ENCODE results near the gene PSME3IP1. TPM values are rescaled to one million over a fixed set of nuclear protein-coding genes. Genes with fewer than 3 reads are reported as not detected.

Gene PSME3IP1
- total RNA-seq, 3 donors from 2014 or later (not counting 1 experiment from before 2014, with no cell fraction given), result 129 to 148 (median 133) TPM

DNA sequence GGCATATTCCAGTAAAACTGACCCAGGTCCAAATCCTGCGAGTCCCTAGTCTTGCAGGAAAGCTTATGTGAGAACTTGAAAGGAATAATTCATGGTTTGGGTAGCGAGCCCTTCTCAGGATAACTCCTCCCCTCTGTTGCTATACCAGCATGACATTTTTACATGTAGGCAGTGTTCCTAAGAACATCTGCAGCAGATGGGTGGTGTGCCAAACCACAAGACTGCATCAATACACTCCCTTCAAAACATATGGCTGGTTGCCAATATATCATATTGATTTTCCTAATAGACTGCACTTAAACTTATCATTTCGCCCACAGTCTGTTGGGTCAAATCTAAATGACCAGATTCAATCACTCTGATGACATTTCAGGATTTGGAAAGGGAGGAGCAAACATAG lies 19.9 kb downstream of the PSME3IP1 start:
- Histone ChIP-seq H3K36me3 (ENCODE audit: control insufficient read depth, insufficient read depth, low read length) (peaks cover 70% of the 10 kb centered on the region), H3K4me1 (ENCODE audit: control insufficient read depth, insufficient read depth, low read length) (peaks cover 2% of the 10 kb centered on the region), H3K9me3 (ENCODE audit: control insufficient read depth, insufficient read depth, low read length) (no peaks in the 10 kb centered on the region), H3K4me3 (ENCODE audit: low read length) (no peak overlapping the region), H3K27ac (ENCODE audit: low read length) (no peak overlapping the region), H3K27me3 (ENCODE audit: control insufficient read depth, insufficient read depth, low read length) (no peaks in the 10 kb centered on the region)
- Mint-ChIP-seq H3K27ac (no peak overlapping the region), H3K36me3 (peaks cover 24% of the 10 kb centered on the region), H3K4me3 (no peak overlapping the region), H3K9me3 (no peaks in the 10 kb centered on the region), H3K27me3 (ENCODE audit: low read depth in 2 of 2) (no peaks in the 10 kb centered on the region), H3K4me1 (peaks cover 0 to 5% of the 10 kb centered on the region in 2 donors)
- intact Hi-C loops (cut with micrococcal nuclease), result loop anchor here (5.0 kb wide), 1 partner anchor 304 kb away; no protein-coding TSS in a partner anchor
- 95% methylated on average over 3 of the region's 3 CpGs for WGBS (ENCODE audit: insufficient coverage)
- ATAC-seq, result no peak
- TF ChIP-seq, protein P1, sequence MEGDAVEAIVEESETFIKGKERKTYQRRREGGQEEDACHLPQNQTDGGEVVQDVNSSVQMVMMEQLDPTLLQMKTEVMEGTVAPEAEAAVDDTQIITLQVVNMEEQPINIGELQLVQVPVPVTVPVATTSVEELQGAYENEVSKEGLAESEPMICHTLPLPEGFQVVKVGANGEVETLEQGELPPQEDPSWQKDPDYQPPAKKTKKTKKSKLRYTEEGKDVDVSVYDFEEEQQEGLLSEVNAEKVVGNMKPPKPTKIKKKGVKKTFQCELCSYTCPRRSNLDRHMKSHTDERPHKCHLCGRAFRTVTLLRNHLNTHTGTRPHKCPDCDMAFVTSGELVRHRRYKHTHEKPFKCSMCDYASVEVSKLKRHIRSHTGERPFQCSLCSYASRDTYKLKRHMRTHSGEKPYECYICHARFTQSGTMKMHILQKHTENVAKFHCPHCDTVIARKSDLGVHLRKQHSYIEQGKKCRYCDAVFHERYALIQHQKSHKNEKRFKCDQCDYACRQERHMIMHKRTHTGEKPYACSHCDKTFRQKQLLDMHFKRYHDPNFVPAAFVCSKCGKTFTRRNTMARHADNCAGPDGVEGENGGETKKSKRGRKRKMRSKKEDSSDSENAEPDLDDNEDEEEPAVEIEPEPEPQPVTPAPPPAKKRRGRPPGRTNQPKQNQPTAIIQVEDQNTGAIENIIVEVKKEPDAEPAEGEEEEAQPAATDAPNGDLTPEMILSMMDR (IDR thresholded peaks at IDR 0.05), result no peak
- DNase-seq, result no peak

DNA sequence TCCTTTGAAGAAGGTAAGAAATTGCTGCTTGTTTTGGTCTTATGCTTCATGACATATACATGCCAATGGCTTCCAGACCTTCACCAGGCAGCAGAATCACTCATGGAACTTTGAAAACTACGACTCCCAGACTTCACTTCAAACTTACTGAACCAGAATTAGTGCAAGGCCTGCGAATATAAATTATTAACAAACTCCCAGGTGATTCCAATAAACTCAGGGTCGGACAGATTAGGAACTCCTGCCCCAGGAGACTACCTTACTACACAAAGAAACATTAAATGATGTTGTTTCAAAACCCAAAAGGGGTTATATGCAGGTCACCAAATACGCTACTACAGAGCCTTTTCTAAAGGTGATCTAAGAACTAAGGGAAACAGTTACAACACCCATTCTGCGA lies 20.4 kb downstream of the PSME3IP1 start:
- Mint-ChIP-seq H3K36me3 (peaks cover 19% of the 10 kb centered on the region), H3K9me3 (no peaks in the 10 kb centered on the region), H3K27ac (no peak overlapping the region), H3K4me1 (peaks cover 0 to 5% of the 10 kb centered on the region in 2 donors), H3K27me3 (ENCODE audit: low read depth in 2 of 2) (no peaks in the 10 kb centered on the region), H3K4me3 (no peak overlapping the region)
- no peaks in the 10 kb centered on the region for H3K27me3 ChIP-seq (ENCODE audit: control insufficient read depth, insufficient read depth, low read length)
- H3K27ac ChIP-seq (ENCODE audit: low read length), result no peak overlapping the region
- H3K36me3 ChIP-seq (ENCODE audit: control insufficient read depth, insufficient read depth, low read length), result peaks cover 69% of the 10 kb centered on the region
- intact Hi-C loops (cut with micrococcal nuclease), result loop anchor here (5.0 kb wide), 1 partner anchor 303 kb away; no protein-coding TSS in a partner anchor
- DNase-seq (no peak), ATAC-seq (no peak)
- TF ChIP-seq, protein P1 (IDR thresholded peaks at IDR 0.05), result no peak
- H3K9me3 ChIP-seq (ENCODE audit: control insufficient read depth, insufficient read depth, low read length), result no peaks in the 10 kb centered on the region
- H3K4me3 ChIP-seq (ENCODE audit: low read length), result no peak overlapping the region
- peaks cover 2% of the 10 kb centered on the region for H3K4me1 ChIP-seq (ENCODE audit: control insufficient read depth, insufficient read depth, low read length)
- WGBS (ENCODE audit: insufficient coverage), result 97% methylated on average over 5 of the region's 5 CpGs

DNA sequence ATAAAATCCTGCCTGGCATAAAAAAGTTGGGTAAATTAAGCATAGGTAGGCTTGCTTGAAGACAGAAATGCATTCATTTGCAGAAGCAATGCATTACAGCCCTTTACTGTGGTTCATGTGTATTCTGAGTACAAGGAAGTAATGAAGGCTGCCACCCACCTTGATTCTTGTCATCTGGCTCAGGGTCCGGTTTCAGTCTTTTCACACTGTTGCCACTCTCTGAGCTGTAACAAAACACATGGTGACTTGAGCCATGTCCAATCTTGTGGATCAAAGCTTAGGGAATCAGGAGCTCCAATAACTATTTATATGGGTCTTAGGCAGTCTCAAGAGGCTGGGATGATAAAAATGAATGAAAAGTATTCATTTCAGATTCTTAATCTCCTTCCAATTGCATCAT lies 22.0 kb downstream of the PSME3IP1 start:
- H3K4me3 Mint-ChIP-seq, result no peak overlapping the region
- Histone ChIP-seq H3K36me3 (ENCODE audit: control insufficient read depth, insufficient read depth, low read length) (peaks cover 68% of the 10 kb centered on the region), H3K4me1 (ENCODE audit: control insufficient read depth, insufficient read depth, low read length) (peaks cover 2% of the 10 kb centered on the region), H3K27me3 (ENCODE audit: control insufficient read depth, insufficient read depth, low read length) (no peaks in the 10 kb centered on the region), H3K9me3 (ENCODE audit: control insufficient read depth, insufficient read depth, low read length) (no peaks in the 10 kb centered on the region), H3K4me3 (ENCODE audit: low read length) (no peak overlapping the region), H3K27ac (ENCODE audit: low read length) (no peak overlapping the region)
- intact Hi-C loops (cut with micrococcal nuclease), result no loop called here
- no peak for DNase-seq
- peaks cover 5 to 8% of the 10 kb centered on the region in 2 donors for H3K4me1 Mint-ChIP-seq
- TF ChIP-seq, protein P1 (IDR thresholded peaks at IDR 0.05), result no peak
- peaks cover 28% of the 10 kb centered on the region for H3K36me3 Mint-ChIP-seq
- no peak overlapping the region for H3K27ac Mint-ChIP-seq
- 87% methylated on average over 1 of the region's 1 CpG for WGBS (ENCODE audit: insufficient coverage)
- H3K9me3 Mint-ChIP-seq, result no peaks in the 10 kb centered on the region
- ATAC-seq, result no peak
- no peaks in the 10 kb centered on the region for H3K27me3 Mint-ChIP-seq (ENCODE audit: low read depth in 2 of 2)

DNA sequence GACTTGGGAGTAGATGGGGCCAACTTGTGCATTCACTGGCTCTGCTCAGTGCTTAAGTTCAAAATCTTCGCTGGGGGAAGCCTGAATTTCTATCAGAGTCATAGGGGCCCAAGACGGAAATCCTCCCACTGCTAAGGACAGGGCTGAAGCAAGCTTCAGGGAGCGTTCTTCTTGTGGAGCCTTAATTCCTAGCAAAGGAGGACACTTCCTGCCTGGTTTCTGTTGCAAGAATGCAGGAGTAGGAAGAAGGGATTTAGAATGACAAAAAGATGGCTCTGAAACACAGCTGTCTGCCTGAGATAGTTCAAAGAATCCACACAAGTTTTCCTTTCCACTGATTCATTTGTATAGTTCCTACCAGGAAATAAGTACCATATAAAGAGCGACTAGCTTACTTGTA lies 26.4 kb downstream of the PSME3IP1 start:
- Mint-ChIP-seq H3K27me3 (ENCODE audit: low read depth in 2 of 2) (no peaks in the 10 kb centered on the region), H3K36me3 (peaks cover 15% of the 10 kb centered on the region), H3K4me1 (peaks cover 0 to 8% of the 10 kb centered on the region in 2 donors), H3K9me3 (no peaks in the 10 kb centered on the region), H3K27ac (no peak overlapping the region), H3K4me3 (no peak overlapping the region)
- Histone ChIP-seq H3K9me3 (ENCODE audit: control insufficient read depth, insufficient read depth, low read length) (no peaks in the 10 kb centered on the region), H3K36me3 (ENCODE audit: control insufficient read depth, insufficient read depth, low read length) (peaks cover 64% of the 10 kb centered on the region), H3K4me1 (ENCODE audit: control insufficient read depth, insufficient read depth, low read length) (no peaks in the 10 kb centered on the region), H3K27ac (ENCODE audit: low read length) (no peak overlapping the region), H3K4me3 (ENCODE audit: low read length) (no peak overlapping the region), H3K27me3 (ENCODE audit: control insufficient read depth, insufficient read depth, low read length) (no peaks in the 10 kb centered on the region)
- ATAC-seq, result no peak
- no peak for DNase-seq
- WGBS (ENCODE audit: insufficient coverage), result 90% methylated on average over 3 of the region's 4 CpGs
- TF ChIP-seq, protein P1 (IDR thresholded peaks at IDR 0.05), result no peak
- intact Hi-C loops (cut with micrococcal nuclease), result no loop called here

All from natural killer cell (primary cell).